GM18870 (cell line): ENCODE data around the gene EPB41.
"Not testable (repeated sequence)": the region's sequence is repeated elsewhere in the genome, so short reads cannot be mapped to it uniquely, and the experiment has no call there.

Experiments
- ATAC-seq: cut with Tn5 transposase; IDR thresholded peaks from one replicate; pipeline ENCODE4 v1.9.1; 2021; ENCODE audit warnings: moderate library complexity; ENCODE audit not compliant: unreplicated experiment

Gene EPB41

GRCh38 chr1:29043274-29043965 lies 129.1 kb downstream of the EPB41 start:
- no peak for ATAC-seq

- no peak for ATAC-seq
Observed at GRCh38 chr1:29044010-29044409, 129.6 kb downstream of the EPB41 start.

GRCh38 chr1:29045663-29046062 lies 131.3 kb downstream of the EPB41 start:
- ATAC-seq: not testable (repeated sequence)

GRCh38 chr1:29047142-29047541 lies 132.8 kb downstream of the EPB41 start:
- ATAC-seq: no peak

- no peak for ATAC-seq
Observed at GRCh38 chr1:29050166-29050565, 135.8 kb downstream of the EPB41 start.

- ATAC-seq: no peak
Observed at GRCh38 chr1:29052100-29052499, 137.7 kb downstream of the EPB41 start.

GRCh38 chr1:29052941-29053340 lies 138.6 kb downstream of the EPB41 start:
- no peak for ATAC-seq

GRCh38 chr1:29055160-29055559 lies 140.8 kb downstream of the EPB41 start:
- ATAC-seq: no peak

- ATAC-seq: no peak
Observed at GRCh38 chr1:29056256-29056655, 141.9 kb downstream of the EPB41 start.

GRCh38 chr1:29057700-29058099 lies 143.3 kb downstream of the EPB41 start:
- no peak for ATAC-seq

GRCh38 chr1:29062157-29062942 lies 148.0 kb downstream of the EPB41 start:
- ATAC-seq: no peak

GRCh38 chr1:29064064-29064463 lies 149.7 kb downstream of the EPB41 start:
- ATAC-seq: no peak

- no peak for ATAC-seq
Observed at GRCh38 chr1:29077155-29077554, 162.8 kb downstream of the EPB41 start.

- ATAC-seq: not testable (repeated sequence)
Observed at GRCh38 chr1:29079916-29080629, 165.7 kb downstream of the EPB41 start.

- ATAC-seq: no peak
Observed at GRCh38 chr1:29081201-29081600, 166.8 kb downstream of the EPB41 start.

GRCh38 chr1:29082519-29082918 lies 168.2 kb downstream of the EPB41 start:
- ATAC-seq: no peak

- no peak for ATAC-seq
Observed at GRCh38 chr1:29083317-29084195, 169.2 kb downstream of the EPB41 start.

GRCh38 chr1:29084196-29084521 lies 169.8 kb downstream of the EPB41 start:
- ATAC-seq: no peak

GRCh38 chr1:29090937-29091618 lies 176.7 kb downstream of the EPB41 start:
- no peak for ATAC-seq

- not testable (repeated sequence) for ATAC-seq
Observed at GRCh38 chr1:29092704-29093103, 178.3 kb downstream of the EPB41 start.
